Measurements from ENCODE around the gene B3GNT7. TPM values are rescaled to one million over a fixed set of nuclear protein-coding genes. Genes with fewer than 3 reads are reported as not detected.

Gene B3GNT7
- 1.0 TPM for polyA plus RNA-seq (2013, experiment 1 of 2)
- 0.84 TPM for polyA plus RNA-seq (2013, experiment 2 of 2)

GRCh38 chr2:231395188-231396057, at the start of gene B3GNT7:
TSS of gene B3GNT7 (plus strand) at chr2:231395710. CDS start at chr2:231395804, 94 bp downstream.
- H3K4me2 ChIP-seq (ENCODE audit: insufficient read depth, low read length, poor library complexity, severe bottlenecking): peak within 1 kb of the TSS; percentile 62
- no peak within 1 kb of the TSS for H4K8ac ChIP-seq (ENCODE audit: low read depth, low read length)
- no peak within 1 kb of the TSS for H2BK5ac ChIP-seq (ENCODE audit: low read length)
- H3K9me3 ChIP-seq (replicated peaks in 1 of 2; ENCODE audit: control insufficient read depth in 2 of 2, insufficient read depth in 1 of 2, low read depth in 1 of 2, low read length in 2 of 2): peaks cover 4 to 6% of the 10 kb centered on the region in 2 donors
- H2BK15ac ChIP-seq (ENCODE audit: low read length): peak within 1 kb of the TSS; percentile 68
- no peaks in the 10 kb centered on the region for H3K36me3 ChIP-seq (replicated peaks in 1 of 2; ENCODE audit: control insufficient read depth in 2 of 2, insufficient read depth in 2 of 2, low read length in 2 of 2)
- peak within 1 kb of the TSS; percentile 94 for H2AK5ac ChIP-seq (ENCODE audit: low read depth, low read length)
- H3K4ac ChIP-seq (ENCODE audit: low read length): no peak within 1 kb of the TSS
- H3K23ac ChIP-seq (ENCODE audit: low read depth, low read length, poor library complexity): peak within 1 kb of the TSS; percentile 73
- no peak within 1 kb of the TSS for H4K91ac ChIP-seq (ENCODE audit: low read depth, low read length, poor library complexity)
- no peak for DNase-seq (ENCODE audit: low spot score)
- peak within 1 kb of the TSS; percentile 82 for H3K14ac ChIP-seq (ENCODE audit: low read length)
- no peak within 1 kb of the TSS for H3K27ac ChIP-seq (replicated peaks; ENCODE audit: low read length)
- H3K9ac ChIP-seq (ENCODE audit: low read depth, low read length, poor library complexity): no peak within 1 kb of the TSS
- H3K18ac ChIP-seq (ENCODE audit: low read length): peak within 1 kb of the TSS; percentile 76
- H3K4me1 ChIP-seq (ENCODE audit: control insufficient read depth in 2 of 2, insufficient read depth in 1 of 2, low read depth in 1 of 2, low read length in 2 of 2): peaks cover 6 to 12% of the 10 kb centered on the region in 2 donors
- peak within 1 kb of the TSS; percentile 30 for H2BK12ac ChIP-seq (ENCODE audit: low read length)
- peak within 1 kb of the TSS; percentile 73 for H2AFZ ChIP-seq (ENCODE audit: low read length)
- H3K4me3 ChIP-seq (ENCODE audit: low read length in 2 of 2): peak within 1 kb of the TSS in 1 of 2 donors; percentile 60
- no peak within 1 kb of the TSS for H2BK120ac ChIP-seq (ENCODE audit: low read depth, low read length)
- WGBS, 2 donors (ENCODE audit: extremely low coverage in 2 of 2, insufficient read length in 2 of 2, insufficient replicate concordance in 1 of 2): no CpG with 5 or more reads among the region's 95 CpGs
- H3K79me1 ChIP-seq (ENCODE audit: low read depth, low read length): no peaks in the 10 kb centered on the region
- H3K27me3 ChIP-seq (ENCODE audit: control insufficient read depth in 3 of 3, insufficient read depth in 3 of 3, low read depth in 1 of 3, low read length in 3 of 3): peaks cover 6 to 58% (median 29%) of the 10 kb centered on the region in 3 experiments

GRCh38 chr2:231347081-231347480, 48.4 kb upstream of the B3GNT7 start:
- Histone ChIP-seq H2BK15ac (ENCODE audit: low read length) (no peak overlapping the region), H3K4me2 (ENCODE audit: insufficient read depth, low read length, poor library complexity, severe bottlenecking) (no peak overlapping the region), H4K8ac (ENCODE audit: low read depth, low read length) (no peak overlapping the region), H3K27me3 (ENCODE audit: control insufficient read depth in 3 of 3, insufficient read depth in 3 of 3, low read depth in 1 of 3, low read length in 3 of 3) (no peaks in the 10 kb centered on the region), H2BK120ac (ENCODE audit: low read depth, low read length) (no peak overlapping the region), H4K91ac (ENCODE audit: low read depth, low read length, poor library complexity) (no peak overlapping the region), H3K23ac (ENCODE audit: low read depth, low read length, poor library complexity) (no peak overlapping the region), H2BK12ac (ENCODE audit: low read length) (no peak overlapping the region), H2AK5ac (ENCODE audit: low read depth, low read length) (no peak overlapping the region), H3K9me3 (replicated peaks in 1 of 2; ENCODE audit: control insufficient read depth in 2 of 2, insufficient read depth in 1 of 2, low read depth in 1 of 2, low read length in 2 of 2) (no peaks in the 10 kb centered on the region), H2AFZ (ENCODE audit: low read length) (no peak overlapping the region), H3K36me3 (replicated peaks in 1 of 2; ENCODE audit: control insufficient read depth in 2 of 2, insufficient read depth in 2 of 2, low read length in 2 of 2) (peaks cover 0 to 23% of the 10 kb centered on the region in 2 donors), H3K9ac (ENCODE audit: low read depth, low read length, poor library complexity) (no peak overlapping the region), H3K4me3 (ENCODE audit: low read length in 2 of 2) (peak overlapping the region in 1 of 2 donors; percentile 39), H3K79me1 (ENCODE audit: low read depth, low read length) (no peaks in the 10 kb centered on the region), H3K14ac (ENCODE audit: low read length) (no peak overlapping the region), H3K4ac (ENCODE audit: low read length) (no peak overlapping the region), H2BK5ac (ENCODE audit: low read length) (no peak overlapping the region), H3K18ac (ENCODE audit: low read length) (no peak overlapping the region), H3K27ac (replicated peaks; ENCODE audit: low read length) (no peak overlapping the region), H3K4me1 (ENCODE audit: control insufficient read depth in 2 of 2, insufficient read depth in 1 of 2, low read depth in 1 of 2, low read length in 2 of 2) (peaks cover 2 to 9% of the 10 kb centered on the region in 2 donors)
- no peak for DNase-seq (ENCODE audit: low spot score)
- no CpG with 5 or more reads among the region's 5 CpGs for WGBS, 2 donors (ENCODE audit: extremely low coverage in 2 of 2, insufficient read length in 2 of 2, insufficient replicate concordance in 1 of 2)

DNA sequence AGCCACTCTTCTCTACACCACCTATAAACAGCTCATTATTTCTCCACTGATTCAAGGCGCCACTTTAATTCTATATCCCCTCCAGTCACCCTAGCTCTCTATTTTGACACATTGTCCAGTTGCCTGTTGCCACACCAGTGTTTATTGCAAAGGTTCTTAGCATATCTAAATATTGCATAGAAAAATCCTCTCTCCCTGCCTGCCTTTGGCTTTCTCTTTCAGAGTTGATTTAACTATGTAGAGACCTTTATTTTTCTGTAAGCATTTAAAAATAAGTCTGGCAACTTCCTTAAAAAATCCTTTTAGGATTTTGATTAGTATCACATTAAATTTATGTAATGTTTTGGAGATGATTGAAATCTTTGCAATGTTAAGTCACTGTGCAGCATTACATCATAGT, 47.9 kb upstream of the B3GNT7 start:
- no peak overlapping the region for H3K4me2 ChIP-seq (ENCODE audit: insufficient read depth, low read length, poor library complexity, severe bottlenecking)
- WGBS, 2 donors (ENCODE audit: extremely low coverage in 2 of 2, insufficient read length in 2 of 2, insufficient replicate concordance in 1 of 2): no CpG with 5 or more reads among the region's 1 CpG

DNA sequence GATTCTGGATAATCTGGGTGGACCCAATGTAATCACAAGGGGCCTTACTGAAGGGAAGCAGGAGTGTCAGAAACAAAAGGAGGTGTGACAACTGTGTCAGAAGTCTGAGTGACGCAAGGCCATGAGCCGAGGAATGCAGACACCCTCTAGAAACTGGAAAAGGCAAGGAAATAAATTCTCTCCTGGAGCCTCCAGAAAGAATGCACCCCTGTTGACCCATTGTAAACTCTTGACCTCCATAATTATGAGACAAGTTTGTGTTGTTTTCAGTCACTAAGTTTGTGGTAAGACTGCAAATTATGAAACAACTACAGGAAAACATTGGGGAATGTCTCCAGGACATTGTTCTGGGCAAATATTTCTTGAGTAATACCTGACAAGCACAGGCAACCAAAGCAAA, 47.3 kb upstream of the B3GNT7 start:
- Histone ChIP-seq H3K4ac (ENCODE audit: low read length) (no peak overlapping the region), H2BK5ac (ENCODE audit: low read length) (no peak overlapping the region), H3K27ac (replicated peaks; ENCODE audit: low read length) (no peak overlapping the region), H3K23ac (ENCODE audit: low read depth, low read length, poor library complexity) (no peak overlapping the region), H3K18ac (ENCODE audit: low read length) (no peak overlapping the region), H4K91ac (ENCODE audit: low read depth, low read length, poor library complexity) (no peak overlapping the region), H2BK15ac (ENCODE audit: low read length) (no peak overlapping the region), H4K8ac (ENCODE audit: low read depth, low read length) (no peak overlapping the region), H3K79me1 (ENCODE audit: low read depth, low read length) (no peaks in the 10 kb centered on the region), H3K4me2 (ENCODE audit: insufficient read depth, low read length, poor library complexity, severe bottlenecking) (no peak overlapping the region), H2BK120ac (ENCODE audit: low read depth, low read length) (no peak overlapping the region), H3K9ac (ENCODE audit: low read depth, low read length, poor library complexity) (no peak overlapping the region), H3K14ac (ENCODE audit: low read length) (no peak overlapping the region), H2AFZ (ENCODE audit: low read length) (no peak overlapping the region), H3K4me3 (ENCODE audit: low read length in 2 of 2) (no peak overlapping the region), H3K9me3 (replicated peaks in 1 of 2; ENCODE audit: control insufficient read depth in 2 of 2, insufficient read depth in 1 of 2, low read depth in 1 of 2, low read length in 2 of 2) (no peaks in the 10 kb centered on the region), H3K27me3 (ENCODE audit: control insufficient read depth in 3 of 3, insufficient read depth in 3 of 3, low read depth in 1 of 3, low read length in 3 of 3) (no peaks in the 10 kb centered on the region), H3K4me1 (ENCODE audit: control insufficient read depth in 2 of 2, insufficient read depth in 1 of 2, low read depth in 1 of 2, low read length in 2 of 2) (peaks cover 2% of the 10 kb centered on the region in 2 donors), H3K36me3 (replicated peaks in 1 of 2; ENCODE audit: control insufficient read depth in 2 of 2, insufficient read depth in 2 of 2, low read length in 2 of 2) (peaks cover 0 to 23% of the 10 kb centered on the region in 2 donors), H2BK12ac (ENCODE audit: low read length) (no peak overlapping the region), H2AK5ac (ENCODE audit: low read depth, low read length) (no peak overlapping the region)
- WGBS, 2 donors (ENCODE audit: extremely low coverage in 2 of 2, insufficient read length in 2 of 2, insufficient replicate concordance in 1 of 2): no CpG with 5 or more reads among the region's 2 CpGs
- no peak for DNase-seq (ENCODE audit: low spot score)

More for the DNA sequence above, 47.9 kb upstream of the B3GNT7 start:
- no peak overlapping the region for H3K14ac ChIP-seq (ENCODE audit: low read length)
- no peaks in the 10 kb centered on the region for H3K9me3 ChIP-seq (replicated peaks in 1 of 2; ENCODE audit: control insufficient read depth in 2 of 2, insufficient read depth in 1 of 2, low read depth in 1 of 2, low read length in 2 of 2)
- H2BK15ac ChIP-seq (ENCODE audit: low read length): no peak overlapping the region
- no peak for DNase-seq (ENCODE audit: low spot score)
- H3K27me3 ChIP-seq (ENCODE audit: control insufficient read depth in 3 of 3, insufficient read depth in 3 of 3, low read depth in 1 of 3, low read length in 3 of 3): no peaks in the 10 kb centered on the region
- H4K8ac ChIP-seq (ENCODE audit: low read depth, low read length): no peak overlapping the region
- H2BK120ac ChIP-seq (ENCODE audit: low read depth, low read length): no peak overlapping the region
- H3K79me1 ChIP-seq (ENCODE audit: low read depth, low read length): no peaks in the 10 kb centered on the region
- peaks cover 0 to 23% of the 10 kb centered on the region in 2 donors for H3K36me3 ChIP-seq (replicated peaks in 1 of 2; ENCODE audit: control insufficient read depth in 2 of 2, insufficient read depth in 2 of 2, low read length in 2 of 2)
- no peak overlapping the region for H4K91ac ChIP-seq (ENCODE audit: low read depth, low read length, poor library complexity)
- H3K23ac ChIP-seq (ENCODE audit: low read depth, low read length, poor library complexity): no peak overlapping the region
- no peak overlapping the region for H2BK5ac ChIP-seq (ENCODE audit: low read length)
- H3K4ac ChIP-seq (ENCODE audit: low read length): no peak overlapping the region
- no peak overlapping the region for H3K9ac ChIP-seq (ENCODE audit: low read depth, low read length, poor library complexity)
- no peak overlapping the region for H2BK12ac ChIP-seq (ENCODE audit: low read length)
- H3K27ac ChIP-seq (replicated peaks; ENCODE audit: low read length): no peak overlapping the region
- H3K4me1 ChIP-seq (ENCODE audit: control insufficient read depth in 2 of 2, insufficient read depth in 1 of 2, low read depth in 1 of 2, low read length in 2 of 2): peaks cover 2 to 4% of the 10 kb centered on the region in 2 donors
- no peak overlapping the region for H2AFZ ChIP-seq (ENCODE audit: low read length)
- no peak overlapping the region for H3K18ac ChIP-seq (ENCODE audit: low read length)
- H3K4me3 ChIP-seq (ENCODE audit: low read length in 2 of 2): no peak overlapping the region
- H2AK5ac ChIP-seq (ENCODE audit: low read depth, low read length): no peak overlapping the region
